OCI-M1 (cell line): ENCODE measurements around the gene CYP17A1.
"Not testable (repeated sequence)": the region's sequence is repeated elsewhere in the genome, so short reads cannot be mapped to it uniquely, and the experiment has no call there.

Source experiments
- DNase-seq: peaks from one replicate; lab custom pipeline; 2025; lab: John Stamatoyannopoulos, UW

CYP17A1 gene, protein sequence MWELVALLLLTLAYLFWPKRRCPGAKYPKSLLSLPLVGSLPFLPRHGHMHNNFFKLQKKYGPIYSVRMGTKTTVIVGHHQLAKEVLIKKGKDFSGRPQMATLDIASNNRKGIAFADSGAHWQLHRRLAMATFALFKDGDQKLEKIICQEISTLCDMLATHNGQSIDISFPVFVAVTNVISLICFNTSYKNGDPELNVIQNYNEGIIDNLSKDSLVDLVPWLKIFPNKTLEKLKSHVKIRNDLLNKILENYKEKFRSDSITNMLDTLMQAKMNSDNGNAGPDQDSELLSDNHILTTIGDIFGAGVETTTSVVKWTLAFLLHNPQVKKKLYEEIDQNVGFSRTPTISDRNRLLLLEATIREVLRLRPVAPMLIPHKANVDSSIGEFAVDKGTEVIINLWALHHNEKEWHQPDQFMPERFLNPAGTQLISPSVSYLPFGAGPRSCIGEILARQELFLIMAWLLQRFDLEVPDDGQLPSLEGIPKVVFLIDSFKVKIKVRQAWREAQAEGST

DNA sequence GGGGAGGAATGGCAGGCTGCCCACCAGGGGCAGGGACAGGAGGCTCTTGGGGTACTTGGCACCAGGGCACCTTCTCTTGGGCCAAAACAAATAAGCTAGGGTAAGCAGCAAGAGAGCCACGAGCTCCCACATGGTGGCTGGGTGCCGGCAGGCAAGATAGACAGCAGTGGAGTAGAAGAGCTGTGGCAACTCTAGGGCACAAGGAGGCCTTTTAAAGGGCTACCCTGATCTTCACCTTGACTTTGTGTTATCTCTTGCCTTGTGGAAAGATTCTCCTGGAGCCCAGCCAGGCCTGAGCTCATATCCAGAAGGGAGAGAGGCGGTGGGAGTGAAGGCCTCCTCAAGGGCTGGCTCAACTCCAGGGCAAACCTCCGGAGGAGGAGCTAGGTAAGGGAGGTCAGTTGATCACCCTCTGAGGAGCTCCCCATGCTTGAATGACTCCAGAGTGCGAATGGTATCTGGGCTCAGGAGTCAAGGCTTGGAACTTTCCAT lies at the start of gene CYP17A1:
TSS of gene CYP17A1 (minus strand) at position 184 of the 492 bp plus-strand sequence. CDS start at position 132, 52 bp downstream.
- DNase-seq, result no peak

DNA sequence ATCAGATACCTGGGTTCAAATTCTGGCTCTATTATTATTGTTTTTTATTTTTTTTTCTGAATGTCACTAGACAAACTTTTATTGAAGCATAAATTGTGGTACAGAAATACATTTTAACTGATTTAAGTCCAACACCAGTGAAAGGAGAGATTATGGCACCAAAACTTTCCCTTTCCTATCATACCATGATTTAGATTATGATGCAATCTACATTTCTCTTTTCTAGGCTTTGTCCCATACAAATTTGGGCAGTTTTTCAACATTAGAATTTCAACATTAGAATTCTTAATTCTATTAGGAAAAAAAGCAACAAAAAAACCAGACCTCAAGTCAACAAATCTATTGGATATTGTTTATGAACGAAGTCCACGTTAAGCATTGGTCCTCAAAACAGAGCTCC lies 43.0 kb upstream of the CYP17A1 start:
- DNase-seq, result no peak

DNA sequence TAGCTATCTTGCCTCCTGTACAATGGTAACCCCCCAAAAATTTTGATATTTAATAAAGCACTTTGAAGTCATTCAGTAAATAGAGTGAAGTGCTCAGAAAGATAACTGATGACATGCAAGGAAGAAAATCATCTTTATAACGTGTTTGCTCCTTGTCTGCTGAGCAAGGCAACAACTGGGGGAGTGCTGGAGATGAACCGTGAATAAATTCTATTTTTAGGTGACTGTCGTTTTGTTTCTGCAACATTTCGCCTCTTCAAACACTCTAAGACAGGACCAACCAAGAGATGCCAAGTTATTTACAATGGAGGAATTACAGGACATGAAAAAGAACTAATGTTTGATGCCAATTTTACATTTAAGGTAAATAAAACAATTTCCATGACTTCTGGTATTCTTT lies 41.4 kb upstream of the CYP17A1 start:
- no peak for DNase-seq

DNA sequence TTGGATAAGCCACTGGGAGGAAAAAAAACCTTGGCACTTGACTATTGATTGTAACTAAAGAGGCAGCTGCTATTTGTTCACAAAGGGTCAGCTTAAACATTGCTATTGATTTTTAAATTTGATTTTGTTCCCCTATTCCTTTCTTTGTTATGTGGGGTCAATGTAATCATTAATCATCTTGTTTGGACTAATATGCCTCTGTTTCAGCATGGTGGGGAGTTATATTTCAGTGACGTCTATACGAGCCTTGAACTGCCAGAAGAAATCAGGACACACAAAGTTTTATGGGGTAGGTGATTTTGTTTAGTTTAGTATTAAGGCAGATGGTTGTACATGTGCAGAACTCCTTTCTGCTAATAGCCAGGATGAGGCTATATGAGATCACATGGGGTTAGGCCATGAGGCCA lies 39.5 kb upstream of the CYP17A1 start:
- DNase-seq, result no peak

DNA sequence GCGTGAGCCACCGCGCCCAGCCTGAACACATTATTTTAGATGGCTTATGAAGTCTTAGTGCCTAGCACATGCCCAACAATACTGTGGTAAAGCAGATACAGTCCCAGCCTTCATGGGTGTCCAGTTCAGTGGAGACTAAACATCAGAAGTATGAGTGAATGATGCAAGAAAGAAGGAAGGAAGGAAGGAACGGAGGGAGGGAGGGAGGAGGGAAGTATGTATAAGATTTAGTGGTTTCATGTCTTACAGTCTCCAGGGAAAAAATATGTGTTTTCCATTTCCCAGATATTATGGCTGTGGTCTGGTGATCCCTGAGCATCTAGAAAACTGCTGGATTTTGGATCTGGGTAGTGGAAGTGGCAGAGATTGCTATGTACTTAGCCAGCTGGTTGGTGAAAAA lies 35.0 kb upstream of the CYP17A1 start:
- no peak for DNase-seq

DNA sequence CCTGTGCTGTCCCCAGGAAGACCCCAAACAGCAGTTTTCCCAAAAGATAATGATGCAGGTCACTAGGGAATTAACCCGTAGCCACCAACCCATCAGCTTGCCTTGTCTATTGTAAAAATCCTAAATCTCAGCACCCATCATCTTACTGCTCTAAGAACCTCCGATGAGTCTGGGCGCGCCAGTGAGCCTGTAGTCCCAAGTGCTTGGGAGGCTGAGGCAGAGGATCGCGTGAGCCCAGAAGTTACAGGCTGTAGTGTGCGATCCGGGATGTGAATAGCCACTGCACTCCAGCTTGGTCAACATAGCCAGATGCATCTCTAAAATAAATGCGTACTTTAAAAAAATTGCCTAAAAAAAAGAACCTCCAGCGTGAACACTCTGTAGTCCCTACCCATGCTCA lies 33.0 kb upstream of the CYP17A1 start:
- no peak for DNase-seq

DNA sequence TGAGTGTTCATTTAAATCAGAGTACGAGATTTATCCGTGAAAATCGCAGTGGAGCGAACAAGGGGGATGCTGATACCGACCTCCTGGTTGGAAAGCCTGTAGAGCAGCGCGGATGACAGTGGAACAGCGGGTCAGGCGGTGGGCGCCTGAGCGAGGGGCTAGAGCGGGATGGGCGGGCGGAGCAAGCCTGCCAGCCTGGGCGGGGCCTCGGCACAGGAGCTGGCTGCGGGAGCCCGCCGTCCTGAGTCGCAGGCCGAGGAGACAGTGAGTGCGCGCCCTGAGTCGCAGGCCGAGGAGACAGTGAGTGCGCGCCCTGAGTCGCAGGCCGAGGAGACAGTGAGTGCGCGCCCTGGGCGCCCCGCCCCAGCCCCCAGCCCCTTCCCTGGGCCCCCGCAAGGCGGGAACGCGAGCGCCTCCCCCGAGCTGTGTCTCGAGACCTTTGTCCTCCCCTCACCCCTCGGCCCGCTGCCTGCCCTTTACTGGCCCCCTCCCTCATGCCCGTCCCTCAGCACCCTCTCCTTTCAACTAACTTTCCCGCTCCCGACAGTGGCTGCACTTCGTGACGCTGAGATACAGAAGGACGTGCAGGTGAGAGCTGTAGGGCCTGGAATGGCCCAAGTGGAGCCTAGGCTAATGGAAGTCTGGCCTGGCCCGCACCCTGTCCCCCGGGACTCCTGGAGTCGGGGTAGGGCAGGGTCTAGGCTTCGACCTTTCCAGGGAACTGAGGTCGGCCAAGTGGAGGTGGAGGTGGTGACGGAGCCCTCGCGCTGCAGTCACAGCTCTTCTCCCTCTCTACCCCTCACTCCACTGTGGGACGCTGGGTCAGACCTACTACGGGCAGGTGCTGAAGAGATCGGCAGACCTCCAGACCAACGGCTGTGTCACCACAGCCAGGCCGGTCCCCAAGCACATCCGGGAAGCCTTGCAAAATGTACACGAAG lies 32.3 kb upstream of the CYP17A1 start, which contains the start of gene AS3MT:
TSS of gene AS3MT (plus strand) at position 213 of the 941 bp plus-strand sequence. CDS start at position 336, 123 bp downstream.
- DNase-seq, result no peak

DNA sequence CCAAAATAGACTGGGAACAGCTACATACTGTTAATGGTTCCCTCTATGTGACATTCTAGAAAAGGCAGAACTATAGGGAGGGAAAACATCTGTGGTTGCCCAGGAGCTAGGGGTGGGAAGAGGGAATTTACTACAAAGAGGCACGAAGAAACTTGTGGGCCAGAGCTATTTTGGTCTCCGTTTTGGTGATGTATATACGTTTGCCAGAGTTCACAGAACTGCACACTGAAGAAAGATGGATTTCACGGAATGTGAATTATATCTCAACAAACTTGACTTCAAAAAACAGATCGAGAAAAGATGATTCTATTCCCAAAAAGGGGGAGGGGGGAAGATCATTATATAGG lies 31.7 kb upstream of the CYP17A1 start:
- DNase-seq, result no peak

DNA sequence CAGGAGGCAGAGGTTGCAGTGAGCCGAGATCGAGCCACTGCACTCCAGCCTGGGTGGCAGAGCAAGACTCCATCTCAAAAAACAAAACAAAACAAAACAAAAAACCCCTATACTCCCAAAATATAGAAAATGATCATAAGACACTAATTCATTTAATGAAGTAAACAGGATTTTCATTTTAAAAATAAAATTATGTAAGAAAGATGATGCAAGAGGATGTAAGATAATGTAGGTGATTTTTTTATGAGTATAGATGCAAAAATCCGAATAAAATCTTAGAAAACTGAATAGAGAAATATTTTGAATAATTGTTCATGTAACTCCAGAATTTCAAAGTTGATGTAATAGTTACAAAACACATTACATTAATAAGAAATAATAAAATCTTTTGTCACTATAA lies 28.4 kb upstream of the CYP17A1 start:
- DNase-seq, result peak; percentile 22

DNA sequence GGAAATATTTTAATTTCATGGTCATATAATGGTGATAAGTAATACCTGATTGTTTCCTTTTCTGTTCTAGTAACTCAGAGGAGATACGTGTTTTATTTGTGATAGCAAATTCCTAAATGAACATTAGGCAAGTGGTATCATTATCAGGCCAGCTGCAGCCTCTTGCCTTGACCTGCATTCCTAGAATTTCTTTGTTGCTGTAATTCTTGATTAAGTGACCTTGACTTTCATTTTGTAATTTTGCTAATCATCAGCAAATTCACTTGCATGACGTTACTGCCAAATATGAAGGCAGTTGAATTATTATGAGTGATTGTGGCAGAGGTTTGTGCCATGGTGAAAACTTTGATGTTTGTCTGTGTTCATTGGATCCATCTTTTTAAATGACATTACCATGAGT lies 26.4 kb upstream of the CYP17A1 start:
- peak; percentile 55 for DNase-seq

DNA sequence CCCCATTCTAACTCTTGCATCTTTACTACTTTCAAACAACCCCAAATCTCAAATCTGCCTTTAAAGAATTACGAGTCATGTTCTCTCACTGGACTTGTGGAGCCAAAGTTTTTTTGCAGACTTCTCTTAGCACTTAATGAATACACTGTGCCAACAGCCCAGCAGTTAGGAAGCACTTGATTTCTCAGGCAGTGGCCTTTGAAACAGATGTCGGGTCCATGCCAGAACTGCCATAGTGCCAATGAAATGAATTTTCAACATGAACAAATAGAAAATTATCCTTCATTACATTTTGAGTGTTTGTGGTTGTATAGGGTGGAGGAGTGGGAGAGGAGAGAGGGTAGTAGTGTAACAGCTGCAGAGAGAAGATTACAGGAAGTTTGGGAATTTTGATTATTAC lies 22.7 kb upstream of the CYP17A1 start:
- DNase-seq, result no peak

DNA sequence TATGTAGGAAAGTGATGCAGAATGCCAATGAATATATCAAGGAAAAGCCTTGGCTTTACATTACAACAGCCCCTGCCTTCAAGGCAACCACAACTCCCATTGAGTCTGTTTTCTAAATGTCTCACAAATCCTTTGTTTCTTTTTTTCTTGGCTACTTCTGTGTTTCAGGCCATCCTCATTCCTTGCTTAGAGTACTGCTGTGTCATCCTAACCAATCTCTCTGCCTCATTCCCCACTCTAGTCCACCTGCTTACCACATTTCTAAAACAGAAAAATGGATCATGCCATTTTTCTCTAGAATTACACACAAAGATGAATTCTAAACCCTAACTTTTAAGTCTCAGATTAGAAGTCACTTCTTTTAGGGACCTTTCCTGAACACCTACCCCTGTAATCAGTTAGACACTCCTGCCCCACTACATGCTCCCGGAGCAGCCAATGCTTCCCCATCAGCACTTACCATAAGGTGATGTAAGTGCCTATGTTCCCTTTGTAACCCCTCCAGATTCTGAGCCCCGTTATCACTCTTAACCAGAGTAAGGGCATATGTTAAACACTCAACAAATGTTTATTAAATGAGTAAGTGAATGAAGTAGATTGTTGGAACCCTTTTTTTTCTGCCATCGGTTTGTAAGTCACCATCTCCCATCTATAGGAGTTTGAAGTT lies 19.7 kb upstream of the CYP17A1 start:
- peak; percentile 31 for DNase-seq

DNA sequence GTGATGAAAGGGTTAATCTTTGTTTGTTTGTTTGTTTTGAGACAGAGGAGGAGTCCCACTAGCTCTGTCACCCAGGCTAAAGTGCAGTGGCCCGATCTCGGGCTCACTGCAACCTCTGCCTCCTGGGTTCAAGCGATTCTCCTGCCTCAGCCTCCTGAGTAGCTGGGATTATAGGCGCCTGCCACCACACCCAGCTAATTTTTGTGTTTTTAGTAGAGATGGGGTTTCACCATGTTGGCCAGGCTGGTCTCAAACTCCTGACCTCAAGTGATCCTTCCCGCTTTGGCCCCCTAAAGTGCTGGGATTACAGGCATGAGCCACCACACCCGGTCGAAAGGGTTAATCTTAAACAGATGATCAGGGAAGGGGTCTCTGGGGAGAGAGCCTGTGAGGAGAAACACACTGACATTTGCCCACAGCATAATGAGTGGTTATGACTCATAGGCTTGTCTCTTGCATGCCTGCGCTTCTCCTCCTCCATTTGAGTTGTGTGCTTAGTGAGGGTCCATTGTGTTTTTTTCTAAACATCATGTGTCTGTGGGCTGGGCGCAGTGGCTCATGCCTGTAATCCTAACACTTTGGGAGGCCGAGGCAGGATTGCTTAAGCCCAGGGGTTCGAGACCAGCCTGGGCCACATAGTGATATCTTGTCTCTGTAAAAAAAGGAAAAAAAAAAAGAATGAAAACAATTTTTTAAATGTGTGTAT lies 18.7 kb upstream of the CYP17A1 start:
- peak; percentile 48 for DNase-seq

DNA sequence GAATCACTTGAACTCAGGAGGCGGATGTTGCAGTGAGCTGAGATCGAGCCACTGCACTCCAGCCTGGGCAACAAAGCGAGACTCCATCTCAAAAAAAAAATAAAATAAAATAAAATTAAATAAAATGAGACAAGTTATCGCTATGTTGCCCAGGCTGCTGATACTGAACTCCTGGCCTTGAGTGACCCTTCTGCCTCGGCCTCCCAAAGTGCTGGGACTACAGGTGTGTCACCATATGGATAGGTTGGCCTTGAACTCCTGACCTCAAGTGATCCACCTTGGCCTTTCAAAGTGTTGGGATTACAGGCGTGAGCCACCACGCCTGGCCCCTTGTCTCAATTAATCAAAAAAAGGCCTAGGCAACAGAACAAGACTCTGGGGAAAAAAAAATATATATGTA lies 16.0 kb upstream of the CYP17A1 start:
- DNase-seq, result not testable (repeated sequence)

DNA sequence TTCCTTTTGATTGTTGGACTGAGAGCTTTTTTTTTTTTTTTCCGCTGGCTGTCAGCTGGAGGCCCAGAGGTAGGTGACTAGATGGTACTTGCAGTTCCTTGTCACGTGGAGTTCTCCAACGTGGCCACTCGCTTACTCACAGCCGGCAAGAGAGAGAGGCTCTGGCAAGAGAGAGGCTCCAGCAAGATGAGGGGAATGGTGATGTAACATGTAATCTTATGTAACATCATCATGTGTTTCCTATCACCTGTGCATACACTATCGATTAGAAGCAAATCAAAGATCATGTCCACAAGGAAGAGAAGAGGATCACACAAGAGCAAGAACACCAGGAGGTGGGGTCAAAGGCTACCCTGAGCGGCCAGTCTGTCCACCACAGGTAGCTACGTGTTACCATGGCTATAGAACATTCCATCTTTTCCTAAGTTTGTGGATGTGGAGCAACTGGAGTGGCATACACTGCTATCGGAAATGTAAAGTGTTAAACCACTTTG lies 12.9 kb upstream of the CYP17A1 start:
- DNase-seq, result no peak

DNA sequence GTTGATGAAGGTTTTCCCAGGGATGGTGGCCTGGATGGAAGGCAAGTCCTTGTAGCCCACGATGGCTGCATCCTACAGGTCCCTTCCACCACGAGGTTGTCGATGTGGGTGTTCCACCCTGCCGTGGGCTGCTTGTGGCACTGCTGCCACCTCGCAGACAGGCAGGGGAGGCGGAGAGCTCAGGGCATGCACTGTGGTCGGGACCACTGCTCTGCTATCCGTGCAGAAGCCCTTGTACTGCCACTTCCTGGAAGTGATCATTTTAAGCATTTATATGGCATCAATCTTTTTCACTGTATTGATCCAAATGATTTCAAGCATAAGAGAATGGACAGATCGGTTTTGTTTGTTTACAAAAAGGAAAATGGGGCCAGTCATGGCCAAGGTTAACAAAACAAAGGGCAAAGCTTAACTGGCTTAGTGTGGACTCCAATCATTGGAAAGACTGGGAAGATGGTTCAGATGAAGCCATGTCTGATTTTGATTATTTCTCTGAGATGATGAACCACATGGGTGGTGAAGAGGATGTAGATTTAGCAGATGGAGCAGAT lies 8.2 kb upstream of the CYP17A1 start:
- no peak for DNase-seq

DNA sequence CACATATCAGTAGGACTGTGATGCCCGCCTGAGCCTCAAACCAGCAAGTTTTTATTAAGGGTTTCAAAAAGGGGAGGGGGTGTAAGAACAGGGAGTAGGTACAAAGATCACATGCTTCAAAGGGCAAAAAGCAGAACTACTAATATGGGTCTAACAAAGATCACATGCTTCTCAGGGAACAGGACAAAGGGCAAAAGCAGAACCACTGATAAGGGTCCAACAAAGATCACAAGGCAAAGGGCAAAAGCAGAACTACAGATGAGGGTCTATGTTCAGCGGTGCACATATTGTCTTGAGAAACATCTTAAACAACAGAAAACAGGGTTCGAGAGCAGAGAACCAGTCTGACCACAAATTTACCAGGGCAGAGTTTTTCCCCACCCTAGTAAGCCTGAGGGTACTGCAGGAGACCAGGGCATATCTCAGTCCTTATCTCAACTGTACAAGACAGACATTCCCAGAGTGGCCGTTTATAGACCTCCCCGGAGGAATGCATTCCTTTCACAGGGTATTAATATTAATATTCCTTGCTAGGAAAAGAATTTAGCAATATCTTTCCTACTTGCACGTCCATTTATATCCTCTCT lies 7.1 kb upstream of the CYP17A1 start:
- DNase-seq, result not testable (repeated sequence)

DNA sequence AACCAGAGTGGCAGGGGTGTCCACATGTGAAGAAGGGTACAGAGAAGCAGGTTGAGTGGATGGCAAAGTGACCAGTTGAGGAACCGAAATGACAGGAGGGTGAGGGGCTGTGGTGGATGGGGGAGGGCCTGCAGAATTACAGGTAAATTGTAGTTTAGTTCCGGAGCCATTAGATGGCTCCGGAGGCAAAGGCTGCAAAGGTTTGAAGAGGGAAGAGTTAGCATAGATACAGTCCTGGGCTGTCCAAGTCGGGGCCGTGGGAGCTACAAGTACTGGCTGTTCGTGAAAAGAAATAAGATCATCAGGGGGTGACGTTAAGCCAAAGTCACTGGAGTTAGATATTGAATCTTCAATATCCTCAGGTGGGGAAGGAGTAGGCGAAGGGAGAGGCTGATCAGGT lies 5.9 kb upstream of the CYP17A1 start:
- DNase-seq, result not testable (repeated sequence)

DNA sequence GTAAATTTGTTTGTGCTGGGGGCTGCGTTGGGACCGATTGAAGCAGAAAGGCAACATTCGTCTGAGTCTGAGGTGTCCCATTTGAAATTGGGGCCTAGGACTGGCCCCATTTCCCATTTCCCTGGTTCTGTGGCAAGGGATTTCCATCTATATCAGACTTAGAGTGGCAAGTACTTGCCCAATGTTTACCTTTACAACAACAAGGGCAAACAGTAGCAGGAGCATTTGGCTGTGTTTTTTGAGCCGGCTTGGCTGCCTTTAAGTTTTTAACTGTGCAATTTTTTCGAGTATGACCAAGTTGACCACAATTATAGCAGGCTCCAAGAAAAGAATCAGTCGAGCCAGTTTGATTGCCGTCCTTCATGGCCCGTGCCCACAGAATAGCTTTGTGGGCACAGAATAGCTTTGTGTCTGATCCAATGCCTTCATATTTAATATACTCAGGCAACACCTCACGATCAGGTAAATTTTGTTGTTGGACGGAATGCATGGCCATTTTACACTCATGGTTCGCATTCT lies 4.7 kb upstream of the CYP17A1 start:
- no peak for DNase-seq

DNA sequence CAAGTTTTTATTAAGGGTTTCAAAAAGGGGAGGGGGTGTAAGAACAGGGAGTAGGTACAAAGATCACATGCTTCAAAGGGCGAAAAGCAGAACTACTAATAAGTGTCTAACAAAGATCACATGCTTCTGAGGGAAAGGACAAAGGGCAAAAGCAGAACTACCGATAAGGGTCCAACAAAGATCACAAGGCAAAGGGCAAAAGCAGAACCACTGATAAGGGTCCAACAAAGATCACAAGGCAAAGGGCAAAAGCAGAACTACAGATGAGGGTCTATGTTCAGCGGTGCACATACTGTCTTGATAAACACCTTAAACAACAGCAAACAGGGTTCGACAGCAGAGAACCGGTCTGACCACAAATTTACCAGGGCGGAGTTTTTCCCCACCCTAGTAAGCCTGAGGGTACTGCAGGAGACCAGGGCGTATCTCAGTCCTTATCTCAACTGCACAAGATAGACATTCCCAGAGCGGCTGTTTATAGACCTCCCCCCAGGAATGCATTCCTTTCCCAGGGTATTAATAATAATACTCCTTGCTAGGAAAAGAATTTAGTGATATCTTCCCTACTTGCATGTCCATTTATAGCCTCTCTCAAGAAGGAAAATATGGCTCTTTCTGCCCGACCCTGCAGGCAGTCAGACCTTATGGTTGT lies 1.2 kb upstream of the CYP17A1 start:
- DNase-seq, result peak; percentile 77
